AG04450 (cell line): ENCODE measurements around the gene AMBRA1. TPM values are rescaled to one million over a fixed set of nuclear protein-coding genes. Genes with fewer than 3 reads are reported as not detected.

ENCODE experiments used
- CTCF ChIA-PET: fragments of 300-600, 350-600 bp; formaldehyde crosslinking; extraction: SDS; loops from one replicate; lab custom pipeline; 2022; ENCODE audit warnings: antibody characterized with exemption, inconsistent platforms; lab: Charles Lee
- POLR2A ChIA-PET: fragments of 350-600 bp; formaldehyde crosslinking; extraction: SDS; loops from one replicate; lab custom pipeline; 2021; ENCODE audit warnings: antibody characterized with exemption, inconsistent platforms; lab: Yijun Ruan, JAX
- DNase-seq: peaks from one replicate; pipeline ENCODE4 v3.0.0-alpha.2; 2011; ENCODE audit warnings: low read depth, low spot score
- H3K27ac ChIP-seq: one replicate; pipeline ENCODE4 v1.5.1; 2012; ENCODE audit warnings: low read depth, low read length, control low read depth
- H3K27me3 ChIP-seq: one replicate; pipeline ENCODE4 v1.6.0; 2012; ENCODE audit warnings: low read length; ENCODE audit not compliant: control insufficient read depth, insufficient read depth
- H3K4me3 ChIP-seq: 2 replicates; pipeline ENCODE4 v1.5.1; 2011; ENCODE audit warnings: mild to moderate bottlenecking, low read depth, low read length, control low read depth
- H3K9me3 ChIP-seq: 2 replicates; pipeline ENCODE4 v1.5.1; 2012; ENCODE audit warnings: low read length; ENCODE audit not compliant: control insufficient read depth, insufficient read depth
- CTCF ChIP-seq: IDR thresholded peaks from 2 replicates; pipeline ENCODE4 v1.5.1; 2011; ENCODE audit warnings: low read depth, low read length, control low read depth, inconsistent platforms
- polyA plus RNA-seq: library from polyadenylated mRNA; depleted of rRNA; stranded (reverse); fragments of >200 nt; gene quantifications from 2 replicates; pipeline ENCODE4 v1.2.3, GENCODE V29; 2011

The AMBRA1 gene
- polyA plus RNA-seq, 1 experiment: 12.8 TPM

- POLR2A ChIA-PET: no interaction called here
- no peak for TF ChIP-seq CTCF
- Histone ChIP-seq H3K9me3 (no peaks in the 10 kb centered on the region), H3K4me3 (no peak overlapping the region), H3K27me3 (no peaks in the 10 kb centered on the region), H3K27ac (peak overlapping the region; percentile 11)
- CTCF ChIA-PET: interaction anchor here (1.4 to 3.7 kb wide), 2 partner anchors 11 to 118 kb away, joined by 3 to 26 read pairs; no protein-coding TSS in a partner anchor
- no peak for DNase-seq
Measured at GRCh38 chr11:46357483-46357936, 236.3 kb downstream of the AMBRA1 start.

- Histone ChIP-seq H3K4me3 (no peak overlapping the region), H3K27me3 (no peaks in the 10 kb centered on the region), H3K27ac (peak overlapping the region; percentile 11), H3K9me3 (no peaks in the 10 kb centered on the region; the same call in 1 of the 2 replicates)
- POLR2A ChIA-PET: no interaction called here
- TF ChIP-seq CTCF: no peak
- DNase-seq: peak; percentile 45
- CTCF ChIA-PET: interaction anchor here (0.9 to 3.7 kb wide), 3 partner anchors 12 to 118 kb away, joined by 4 to 26 read pairs (median 4); no protein-coding TSS in a partner anchor
Measured at GRCh38 chr11:46356924-46357482, 236.8 kb downstream of the AMBRA1 start.

GRCh38 chr11:46353698-46354097, 240.1 kb downstream of the AMBRA1 start:
- no peak for TF ChIP-seq CTCF
- CTCF ChIA-PET: interaction anchor here (0.8 to 2.7 kb wide), 3 partner anchors 7 to 35 kb away, joined by 4 to 13 read pairs (median 9); no protein-coding TSS in a partner anchor
- POLR2A ChIA-PET: interaction anchor here (1.3 kb wide), 1 partner anchor 58 kb away, joined by 3 read pairs; no protein-coding TSS in a partner anchor

GRCh38 chr11:46352063-46352841, 241.6 kb downstream of the AMBRA1 start:
- no peak overlapping the region for H3K27ac ChIP-seq
- peak; percentile 83 for TF ChIP-seq CTCF
- H3K9me3 ChIP-seq: no peaks in the 10 kb centered on the region; the same call in 1 of the 2 replicates
- DNase-seq: no peak
- ChIA-PET CTCF (interaction anchor here (0.5 to 2.7 kb wide), 10 partner anchors 9 to 229 kb away, joined by 3 to 10 read pairs (median 4); no protein-coding TSS in a partner anchor), POLR2A (no interaction called here)
- H3K27me3 ChIP-seq: no peaks in the 10 kb centered on the region
- no peak overlapping the region for H3K4me3 ChIP-seq

More at GRCh38 chr11:46353698-46354097, 240.1 kb downstream of the AMBRA1 start:
- Histone ChIP-seq H3K27me3 (no peaks in the 10 kb centered on the region), H3K27ac (peak overlapping the region; percentile 39), H3K9me3 (no peaks in the 10 kb centered on the region; the same call in 1 of the 2 replicates), H3K4me3 (no peak overlapping the region)
- no peak for DNase-seq
